Activated T-cell treated with anti-CD3 and anti-CD28 coated beads, Interleukin-2, amount 50 U/mL, for 24 hours (primary cell): Measurements from ENCODE around the gene EDEM1.
"Not testable (repeated sequence)": the region's sequence is repeated elsewhere in the genome, so short reads cannot be mapped to it uniquely, and the experiment has no call there.

Experiments
- DNase-seq: peaks from one replicate; pipeline ENCODE4 v3.0.0-alpha.2; 2020
- H3K27ac Mint-ChIP-seq: 2 replicates; pipeline ENCODE4 v1.8.0; 2020; ENCODE audit warnings: mild to moderate bottlenecking, mixed read lengths
- H3K27me3 Mint-ChIP-seq: 2 replicates; pipeline ENCODE4 v1.8.0; 2020; ENCODE audit warnings: mixed read lengths
- H3K36me3 Mint-ChIP-seq: 2 replicates; pipeline ENCODE4 v1.8.0; 2020; ENCODE audit warnings: low read depth, mixed read lengths
- H3K4me1 Mint-ChIP-seq: 2 replicates; pipeline ENCODE4 v1.8.0; 2020; ENCODE audit warnings: low read depth, mixed read lengths
- H3K4me3 Mint-ChIP-seq: 2 replicates; pipeline ENCODE4 v1.8.0; 2020; ENCODE audit warnings: mild to moderate bottlenecking, moderate library complexity, mixed read lengths
- H3K9me3 Mint-ChIP-seq: 2 replicates; pipeline ENCODE4 v1.8.0; 2020; ENCODE audit warnings: mixed read lengths

EDEM1 gene

DNA sequence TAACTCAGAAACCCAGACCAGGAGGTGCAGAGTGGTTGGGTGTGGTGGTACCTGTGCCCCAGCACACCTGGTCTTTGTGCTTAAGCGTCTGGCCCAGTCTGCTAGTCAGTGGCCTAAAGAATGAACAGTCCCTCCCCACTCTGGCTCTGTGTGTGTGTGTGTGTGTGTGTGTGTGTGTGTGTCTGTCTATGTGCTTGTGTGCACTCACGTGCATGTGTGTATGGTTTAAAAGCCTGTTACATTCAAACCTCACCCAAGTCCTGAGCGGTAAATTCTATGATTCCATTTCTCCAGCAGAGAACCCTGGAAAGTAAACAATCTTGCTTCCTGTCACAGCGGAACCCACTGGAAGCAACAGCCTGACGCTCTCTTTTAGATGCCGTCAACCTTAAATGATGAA lies 34.2 kb downstream of the EDEM1 start:
- Mint-ChIP-seq H3K9me3 (no peaks in the 10 kb centered on the region), H3K27ac (peak overlapping the region; percentile 72), H3K27me3 (no peaks in the 10 kb centered on the region), H3K4me1 (peaks cover 3% of the 10 kb centered on the region), H3K4me3 (no peak overlapping the region), H3K36me3 (peaks cover 43% of the 10 kb centered on the region)
- no peak for DNase-seq

- H3K4me3 Mint-ChIP-seq, result no peak overlapping the region
- peaks cover 36% of the 10 kb centered on the region for H3K36me3 Mint-ChIP-seq
- peaks cover 3% of the 10 kb centered on the region for H3K4me1 Mint-ChIP-seq
- H3K27ac Mint-ChIP-seq, result no peak overlapping the region
- no peaks in the 10 kb centered on the region for H3K27me3 Mint-ChIP-seq
- no peaks in the 10 kb centered on the region for H3K9me3 Mint-ChIP-seq
- DNase-seq, result no peak
Observed at GRCh38 chr3:5222283-5223005, 34.9 kb downstream of the EDEM1 start.

DNA sequence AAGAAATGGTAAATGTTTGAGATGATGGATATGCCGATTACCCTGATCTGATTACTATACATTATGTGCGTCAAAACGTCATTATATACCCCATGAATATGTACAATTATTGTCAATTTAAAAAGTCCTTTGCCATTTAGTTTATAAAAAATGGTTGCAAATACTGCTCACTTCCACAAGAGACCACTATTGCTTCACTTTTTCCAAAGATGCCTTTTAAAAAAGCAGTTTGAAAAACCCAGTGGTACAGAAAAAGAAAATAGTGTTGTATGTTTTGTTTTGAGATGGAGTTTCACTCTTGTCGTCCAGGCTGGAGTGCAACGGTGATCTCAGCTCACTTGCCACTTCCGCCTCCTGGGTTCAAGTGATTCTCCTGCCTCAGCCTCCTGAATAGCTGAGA lies 39.3 kb downstream of the EDEM1 start:
- no peaks in the 10 kb centered on the region for H3K27me3 Mint-ChIP-seq
- peaks cover 2% of the 10 kb centered on the region for H3K4me1 Mint-ChIP-seq
- no peaks in the 10 kb centered on the region for H3K36me3 Mint-ChIP-seq
- H3K9me3 Mint-ChIP-seq, result no peaks in the 10 kb centered on the region
- no peak overlapping the region for H3K27ac Mint-ChIP-seq
- no peak for DNase-seq
- no peak overlapping the region for H3K4me3 Mint-ChIP-seq

GRCh38 chr3:5227812-5228211 lies 40.3 kb downstream of the EDEM1 start:
- Mint-ChIP-seq H3K4me3 (no peak overlapping the region), H3K27me3 (no peaks in the 10 kb centered on the region), H3K9me3 (no peaks in the 10 kb centered on the region), H3K4me1 (peaks cover 2% of the 10 kb centered on the region), H3K36me3 (no peaks in the 10 kb centered on the region), H3K27ac (no peak overlapping the region)
- DNase-seq, result no peak

- Mint-ChIP-seq H3K27ac (no peak overlapping the region), H3K36me3 (no peaks in the 10 kb centered on the region), H3K9me3 (no peaks in the 10 kb centered on the region), H3K4me3 (no peak overlapping the region), H3K4me1 (peaks cover 2% of the 10 kb centered on the region), H3K27me3 (no peaks in the 10 kb centered on the region)
- no peak for DNase-seq
Observed at GRCh38 chr3:5229414-5229813, 41.9 kb downstream of the EDEM1 start.

DNA sequence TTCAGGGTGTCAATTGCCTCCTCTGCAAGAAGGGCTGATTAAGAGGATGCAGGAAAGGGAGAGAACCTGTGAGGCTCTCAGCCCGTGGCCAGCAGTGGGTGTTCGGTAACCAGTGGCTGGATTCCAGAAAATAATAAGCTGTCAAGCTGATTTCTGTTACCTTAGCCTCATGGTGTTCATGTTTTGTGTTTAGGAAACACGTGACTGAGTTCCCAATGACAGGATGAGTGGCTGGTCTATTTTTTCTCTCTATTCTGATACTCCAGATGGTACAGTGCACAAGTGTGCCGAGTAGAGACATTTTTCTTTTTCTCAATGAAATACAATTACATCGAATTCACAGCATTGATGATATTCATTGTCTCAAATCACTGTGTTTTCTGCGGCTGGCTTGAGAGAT lies 43.6 kb downstream of the EDEM1 start:
- H3K4me3 Mint-ChIP-seq, result no peak overlapping the region
- no peaks in the 10 kb centered on the region for H3K27me3 Mint-ChIP-seq
- H3K27ac Mint-ChIP-seq, result no peak overlapping the region
- no peaks in the 10 kb centered on the region for H3K36me3 Mint-ChIP-seq
- peaks cover 2% of the 10 kb centered on the region for H3K4me1 Mint-ChIP-seq
- no peaks in the 10 kb centered on the region for H3K9me3 Mint-ChIP-seq
- DNase-seq, result no peak

- Mint-ChIP-seq H3K27me3 (no peaks in the 10 kb centered on the region), H3K27ac (no peak overlapping the region), H3K36me3 (no peaks in the 10 kb centered on the region), H3K4me3 (no peak overlapping the region), H3K9me3 (no peaks in the 10 kb centered on the region), H3K4me1 (peaks cover 2% of the 10 kb centered on the region)
- DNase-seq, result no peak
Observed at GRCh38 chr3:5231487-5231886, 44.0 kb downstream of the EDEM1 start.

DNA sequence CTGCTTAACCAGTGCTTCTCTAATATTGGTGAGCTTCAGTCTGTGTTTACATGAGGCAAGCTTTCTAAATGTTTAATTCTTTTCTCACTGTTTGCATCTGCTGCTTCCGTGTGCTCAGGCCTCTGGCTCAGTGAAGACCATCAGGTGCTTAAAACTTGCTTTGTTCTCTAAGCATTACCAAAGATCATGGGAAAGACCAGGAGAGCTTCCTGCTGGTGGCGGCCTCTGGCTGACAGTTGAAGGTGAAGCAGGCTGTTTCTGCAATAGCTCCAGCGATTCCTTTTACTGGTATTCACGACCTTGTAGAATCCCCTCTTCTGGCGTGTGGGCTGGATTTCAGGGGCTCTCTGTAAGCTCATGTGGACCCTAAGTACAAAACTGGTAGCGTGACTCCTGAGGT lies 45.1 kb downstream of the EDEM1 start:
- Mint-ChIP-seq H3K4me1 (peaks cover 2% of the 10 kb centered on the region), H3K9me3 (no peaks in the 10 kb centered on the region), H3K4me3 (no peak overlapping the region), H3K27ac (no peak overlapping the region), H3K27me3 (no peaks in the 10 kb centered on the region), H3K36me3 (no peaks in the 10 kb centered on the region)
- no peak for DNase-seq

GRCh38 chr3:5233026-5233425 lies 45.5 kb downstream of the EDEM1 start:
- peaks cover 2% of the 10 kb centered on the region for H3K4me1 Mint-ChIP-seq
- no peak for DNase-seq
- no peak overlapping the region for H3K4me3 Mint-ChIP-seq
- no peak overlapping the region for H3K27ac Mint-ChIP-seq
- no peaks in the 10 kb centered on the region for H3K27me3 Mint-ChIP-seq
- no peaks in the 10 kb centered on the region for H3K9me3 Mint-ChIP-seq
- H3K36me3 Mint-ChIP-seq, result no peaks in the 10 kb centered on the region

GRCh38 chr3:5235655-5236054 lies 48.1 kb downstream of the EDEM1 start:
- no peak overlapping the region for H3K4me3 Mint-ChIP-seq
- no peak for DNase-seq
- no peak overlapping the region for H3K27ac Mint-ChIP-seq
- no peaks in the 10 kb centered on the region for H3K4me1 Mint-ChIP-seq
- no peaks in the 10 kb centered on the region for H3K36me3 Mint-ChIP-seq
- H3K27me3 Mint-ChIP-seq, result no peaks in the 10 kb centered on the region
- H3K9me3 Mint-ChIP-seq, result no peaks in the 10 kb centered on the region

GRCh38 chr3:5238545-5238944 lies 51.0 kb downstream of the EDEM1 start:
- no peaks in the 10 kb centered on the region for H3K4me1 Mint-ChIP-seq

DNA sequence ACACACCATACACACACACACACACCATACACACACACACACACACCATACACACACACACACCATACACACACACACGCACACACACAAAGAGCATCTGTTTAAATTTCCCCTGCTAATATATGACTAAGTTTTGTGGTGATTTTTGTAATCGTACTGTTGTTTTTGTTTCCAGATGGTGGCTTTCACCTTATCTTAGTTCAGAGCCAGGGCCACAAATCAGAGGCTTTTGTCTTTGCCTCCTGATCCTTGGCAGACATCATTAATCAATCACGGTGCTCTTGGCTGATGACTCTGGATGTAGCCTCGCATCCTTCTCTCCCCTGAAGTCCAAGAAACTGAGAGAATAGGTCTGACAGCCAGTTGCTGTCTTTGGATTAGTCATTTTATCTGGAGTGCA lies 52.1 kb downstream of the EDEM1 start:
- DNase-seq, result no peak
- H3K27ac Mint-ChIP-seq, result no peak overlapping the region
- H3K27me3 Mint-ChIP-seq, result no peaks in the 10 kb centered on the region

More at GRCh38 chr3:5238545-5238944, 51.0 kb downstream of the EDEM1 start:
- Mint-ChIP-seq H3K9me3 (peaks cover 6% of the 10 kb centered on the region), H3K27ac (no peak overlapping the region), H3K36me3 (no peaks in the 10 kb centered on the region), H3K27me3 (no peaks in the 10 kb centered on the region), H3K4me3 (no peak overlapping the region)
- DNase-seq, result no peak

GRCh38 chr3:5240740-5241139 lies 53.2 kb downstream of the EDEM1 start:
- Mint-ChIP-seq H3K27ac (no peak overlapping the region), H3K9me3 (peaks cover 12% of the 10 kb centered on the region), H3K4me3 (no peak overlapping the region), H3K36me3 (peaks cover 2% of the 10 kb centered on the region), H3K27me3 (no peaks in the 10 kb centered on the region), H3K4me1 (no peaks in the 10 kb centered on the region)
- no peak for DNase-seq

More for the DNA sequence above, 52.1 kb downstream of the EDEM1 start:
- Mint-ChIP-seq H3K9me3 (peaks cover 12% of the 10 kb centered on the region), H3K4me3 (no peak overlapping the region), H3K4me1 (no peaks in the 10 kb centered on the region), H3K36me3 (peaks cover 2% of the 10 kb centered on the region)

DNA sequence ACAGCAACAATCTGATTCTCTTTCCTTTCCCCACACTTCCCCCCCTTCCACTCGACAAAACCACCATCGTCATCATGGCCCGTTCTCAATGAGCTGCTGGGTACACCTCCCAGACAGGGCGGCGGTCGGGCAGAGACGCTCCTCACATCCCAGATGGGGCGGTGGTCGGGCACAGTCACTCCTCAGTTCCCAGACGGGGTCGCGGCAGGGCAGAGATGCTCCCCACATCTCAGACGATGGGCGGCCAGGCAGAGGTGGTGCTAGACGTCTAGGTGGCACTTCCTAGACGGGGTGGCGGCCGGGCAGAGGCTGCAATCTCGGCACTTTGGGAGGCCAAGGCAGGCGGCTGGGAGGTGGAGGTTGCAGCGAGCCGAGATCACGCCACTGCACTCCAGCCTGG lies 55.3 kb downstream of the EDEM1 start:
- not testable (repeated sequence) for H3K4me1 Mint-ChIP-seq, H3K27ac Mint-ChIP-seq, H3K36me3 Mint-ChIP-seq, DNase-seq, H3K27me3 Mint-ChIP-seq, H3K4me3 Mint-ChIP-seq
- peaks cover 12% of the 10 kb centered on the region for H3K9me3 Mint-ChIP-seq

- Mint-ChIP-seq H3K4me1 (peaks cover 1% of the 10 kb centered on the region), H3K27ac (no peak overlapping the region), H3K36me3 (peaks cover 2% of the 10 kb centered on the region), H3K27me3 (no peaks in the 10 kb centered on the region), H3K4me3 (no peak overlapping the region), H3K9me3 (peaks cover 12% of the 10 kb centered on the region)
- no peak for DNase-seq
Observed at GRCh38 chr3:5245927-5246326, 58.4 kb downstream of the EDEM1 start.

GRCh38 chr3:5248822-5249221 lies 61.3 kb downstream of the EDEM1 start:
- H3K36me3 Mint-ChIP-seq, result peaks cover 2% of the 10 kb centered on the region
- peaks cover 3% of the 10 kb centered on the region for H3K9me3 Mint-ChIP-seq
- H3K4me1 Mint-ChIP-seq, result peaks cover 1% of the 10 kb centered on the region
- H3K27me3 Mint-ChIP-seq, result no peaks in the 10 kb centered on the region
- DNase-seq, result no peak
- H3K27ac Mint-ChIP-seq, result no peak overlapping the region
- no peak overlapping the region for H3K4me3 Mint-ChIP-seq
